ENCODE measurements around the gene SRSF2.
"Not testable (repeated sequence)": the region's sequence is repeated elsewhere in the genome, so short reads cannot be mapped to it uniquely, and the experiment has no call there.

Gene SRSF2

GRCh38 chr17:76738468-76738850 lies 1.3 kb upstream of the SRSF2 start:
- no peak for DNase-seq (ENCODE audit: low read depth in 3 of 3)

DNA sequence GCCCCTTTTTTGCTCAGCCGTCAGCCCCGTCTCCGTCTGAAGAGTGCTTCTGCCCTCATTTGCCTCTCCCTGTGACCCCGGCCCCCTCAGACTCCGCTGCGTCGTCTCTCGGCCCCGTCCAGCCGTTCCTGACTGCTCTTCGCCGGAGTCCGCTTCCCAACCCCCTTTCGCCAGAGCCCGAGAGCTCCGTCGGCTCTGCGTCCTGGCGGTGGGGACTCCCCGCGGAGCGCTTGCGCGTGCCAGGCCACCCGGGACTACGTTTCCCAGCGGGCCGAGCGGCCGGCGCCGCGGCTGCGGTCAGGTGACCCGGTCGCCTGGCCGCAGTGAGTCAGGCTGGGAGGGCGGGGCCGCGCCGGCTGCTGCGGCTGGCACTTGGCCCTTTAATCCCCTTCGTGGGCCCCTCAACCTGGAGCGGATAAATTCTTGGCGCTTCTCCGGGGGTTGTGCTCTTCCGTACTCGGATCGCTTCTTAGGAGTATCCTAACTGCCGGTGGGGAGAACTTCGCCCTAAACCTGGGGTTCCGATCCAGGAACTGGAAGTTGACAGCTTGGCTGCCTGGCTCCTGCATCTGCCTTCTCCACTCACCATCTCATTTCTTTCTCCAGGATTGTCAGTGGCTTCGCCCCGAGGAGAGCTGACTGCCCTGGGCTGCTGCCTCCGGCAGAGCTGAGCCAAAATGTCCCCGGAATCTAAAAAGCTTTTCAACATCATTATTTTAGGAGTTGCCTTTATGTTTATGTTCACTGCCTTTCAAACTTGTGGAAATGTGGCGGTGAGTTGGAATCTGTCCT lies 741 bp upstream of the SRSF2 start, which contains the start of gene MFSD11:
Gene MFSD11, plus strand, starts transcription at position 444 of the 792 bp plus-strand sequence. Its CDS starts 234 bp downstream, at position 678.
- DNase-seq (ENCODE audit: low read depth in 3 of 3): peak; percentile 83 to 90 (median 84)

DNA sequence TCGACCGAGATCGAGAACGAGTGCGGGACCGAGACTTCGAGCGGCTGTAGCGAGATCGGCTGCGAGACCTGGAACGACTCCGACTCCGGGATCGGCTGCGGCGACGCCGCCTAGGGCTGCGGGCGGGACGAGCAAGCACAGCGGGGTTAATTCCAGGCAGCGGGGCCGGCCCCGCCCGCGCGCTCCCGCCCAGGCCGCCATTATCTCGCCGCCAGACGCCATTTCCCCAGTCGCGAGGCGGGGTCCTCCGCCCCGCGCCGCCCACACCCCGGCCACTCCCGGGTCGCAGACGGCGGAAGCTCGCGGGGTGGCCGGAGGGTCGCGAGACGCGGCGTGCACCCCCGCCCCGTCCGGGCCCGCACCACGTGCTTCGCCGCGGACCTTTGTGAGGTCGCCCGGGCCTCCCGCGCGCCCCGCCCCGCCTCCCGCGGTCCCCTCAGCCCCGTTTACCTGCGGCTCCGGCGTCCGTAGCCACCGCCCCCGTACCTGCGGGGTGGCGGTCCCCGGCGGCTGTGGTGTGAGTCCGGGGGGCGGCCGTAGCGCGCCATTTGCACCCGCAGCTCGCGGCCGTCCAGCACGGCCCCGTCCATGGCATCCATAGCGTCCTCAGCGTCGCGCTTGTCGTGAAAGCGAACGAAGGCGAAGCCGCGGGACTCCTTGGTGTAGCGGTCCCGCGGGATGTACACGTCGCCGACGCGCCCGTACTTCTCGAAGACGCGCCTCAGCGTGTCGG lies 616 bp downstream of the SRSF2 start:
- DNase-seq (ENCODE audit: low read depth in 3 of 3): peak in 1 of 3 donors; percentile 50

DNA sequence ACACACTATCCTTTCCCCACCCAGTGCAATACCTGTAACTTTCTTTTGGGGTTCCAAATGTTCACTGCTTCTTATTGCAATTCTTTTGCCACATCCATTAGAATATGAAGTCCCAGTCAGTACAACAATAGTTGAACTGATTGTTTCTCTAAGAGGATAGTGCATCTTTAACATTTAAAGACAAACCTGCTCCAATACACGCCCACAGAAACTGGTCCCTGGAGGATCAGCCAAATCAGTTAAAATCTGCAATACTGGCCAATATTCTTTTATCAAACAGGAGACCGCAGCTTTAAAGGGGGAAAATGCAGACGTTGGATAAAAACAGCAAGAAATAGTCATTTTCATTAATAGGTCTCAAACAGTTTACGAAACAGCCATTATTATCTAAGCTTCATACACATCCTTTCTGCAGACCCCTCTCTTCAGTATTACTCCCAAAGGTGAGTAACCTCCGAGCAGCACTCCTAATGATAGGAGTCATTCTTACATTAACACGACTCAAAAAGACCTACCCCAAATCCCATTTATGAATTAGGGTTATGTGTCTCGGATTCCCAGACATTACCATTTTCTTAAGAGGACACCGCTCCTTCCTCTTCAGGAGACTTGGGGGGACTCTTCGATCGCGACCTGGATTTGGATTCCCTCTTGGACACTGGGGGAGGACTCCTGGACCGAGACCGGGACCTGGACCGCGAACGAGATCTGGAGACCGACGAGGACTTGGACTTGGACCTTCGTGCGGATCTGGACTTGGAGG lies 1.4 kb downstream of the SRSF2 start:
- DNase-seq (ENCODE audit: low read depth in 3 of 3): no peak

- no peak for DNase-seq (ENCODE audit: low read depth in 3 of 3)
Observed at GRCh38 chr17:76735006-76735405, 2.1 kb downstream of the SRSF2 start.

GRCh38 chr17:76734080-76734840 lies 2.9 kb downstream of the SRSF2 start:
- DNase-seq (ENCODE audit: low read depth in 3 of 3): no peak

DNA sequence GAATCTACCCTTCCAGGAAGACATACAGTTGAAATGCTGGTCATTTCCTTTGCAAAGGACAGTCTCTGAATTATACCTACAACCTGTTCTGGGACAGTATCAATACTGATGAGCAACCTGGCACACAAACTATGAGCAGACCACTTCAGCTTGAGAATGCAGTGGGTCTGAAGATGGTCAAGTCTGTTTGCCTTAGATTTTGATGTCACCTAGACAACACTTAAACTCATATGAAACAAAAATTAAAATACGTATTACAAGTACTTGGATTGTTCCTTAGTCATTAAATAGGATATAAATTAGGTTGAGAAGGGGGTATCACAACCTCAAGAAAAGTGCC lies 3.5 kb downstream of the SRSF2 start:
- DNase-seq (ENCODE audit: low read depth in 3 of 3): no peak

DNA sequence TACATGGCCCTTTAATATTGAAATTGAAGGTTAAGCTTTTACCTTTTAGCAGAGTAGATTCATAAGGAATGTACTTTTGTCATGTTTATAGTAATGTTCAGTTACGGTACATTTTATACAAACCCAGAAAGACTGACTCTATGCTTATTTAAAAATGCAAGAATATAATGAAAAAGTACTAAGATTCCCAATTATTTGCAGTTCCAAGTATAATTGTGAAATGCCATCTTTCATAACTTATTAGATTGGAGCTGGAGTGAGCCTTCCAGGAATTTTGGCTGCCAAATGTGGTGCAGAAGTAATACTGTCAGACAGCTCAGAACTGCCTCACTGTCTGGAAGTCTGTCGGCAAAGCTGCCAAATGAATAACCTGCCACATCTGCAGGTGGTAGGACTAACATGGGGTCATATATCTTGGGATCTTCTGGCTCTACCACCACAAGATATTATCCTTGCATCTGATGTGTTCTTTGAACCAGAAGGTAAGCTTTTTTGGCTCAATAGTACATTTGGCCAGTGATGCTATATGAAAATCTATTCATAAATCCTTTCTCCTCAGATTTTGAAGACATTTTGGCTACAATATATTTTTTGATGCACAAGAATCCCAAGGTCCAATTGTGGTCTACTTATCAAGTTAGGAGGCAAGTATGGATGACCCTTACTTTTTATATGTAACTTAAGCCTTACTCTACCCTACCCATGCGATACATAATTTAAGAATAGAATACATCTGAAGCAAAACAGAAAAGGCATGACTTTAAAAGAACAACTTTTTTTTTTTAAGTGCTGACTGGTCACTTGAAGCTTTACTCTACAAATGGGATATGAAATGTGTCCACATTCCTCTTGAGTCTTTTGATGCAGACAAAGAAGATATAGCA lies 4.2 kb downstream of the SRSF2 start:
- no peak for DNase-seq (ENCODE audit: low read depth in 3 of 3)

- DNase-seq (ENCODE audit: low read depth in 3 of 3): not testable (repeated sequence)
Observed at GRCh38 chr17:76731800-76732733, 5.1 kb downstream of the SRSF2 start.

GRCh38 chr17:76727745-76728456 lies 9.2 kb downstream of the SRSF2 start:
- DNase-seq (ENCODE audit: low read depth in 3 of 3): no peak

DNA sequence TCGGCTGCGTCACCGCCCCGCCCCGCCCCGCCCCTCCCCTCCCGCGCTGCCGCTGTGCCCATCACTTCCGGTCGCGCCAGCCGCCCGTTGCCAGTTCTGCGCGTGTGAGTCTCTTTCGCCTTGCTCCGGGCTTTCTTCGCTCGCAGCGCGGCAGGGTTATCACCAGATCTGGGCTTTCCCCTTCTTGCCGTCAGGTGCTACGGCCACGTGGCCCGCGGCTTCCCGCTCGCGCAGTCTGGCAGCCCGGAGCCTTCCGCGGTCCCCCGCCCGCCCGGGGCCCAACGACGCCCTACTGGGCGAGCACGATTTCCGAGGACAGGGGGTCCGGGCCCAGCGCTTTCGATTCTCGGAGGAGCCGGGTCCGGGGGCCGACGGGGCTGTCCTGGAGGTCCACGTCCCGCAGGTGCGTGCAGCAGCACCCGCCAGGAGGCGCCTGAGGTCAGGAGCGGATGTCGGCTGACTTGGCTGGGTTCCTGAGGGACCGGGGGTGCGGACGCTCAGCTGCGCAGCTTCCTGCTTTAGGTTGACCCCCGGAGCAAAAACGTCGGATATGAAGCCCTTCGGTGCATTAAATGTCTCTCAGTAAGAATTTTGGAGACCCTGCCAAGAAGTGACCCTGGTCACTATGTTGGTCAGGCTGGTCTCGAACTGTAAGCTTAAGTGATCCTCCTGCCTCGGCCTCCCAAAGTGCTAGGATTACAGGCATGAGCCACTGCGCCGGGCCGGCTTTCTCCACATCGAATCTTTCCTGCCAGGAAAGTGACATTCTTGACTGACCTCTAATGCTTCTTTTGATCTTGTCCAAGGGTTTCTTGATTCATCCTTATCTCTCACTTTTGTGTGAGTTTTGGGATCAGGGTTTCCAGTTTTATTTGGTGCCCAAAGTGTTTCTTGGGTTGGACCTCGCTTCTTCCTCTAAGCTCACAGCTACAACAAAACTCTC lies 10.1 kb downstream of the SRSF2 start, which contains the start of gene METTL23:
Gene METTL23, plus strand, starts transcription at position 64 of the 943 bp plus-strand sequence. CDS start 2,872 bp downstream, outside the sequence.
- DNase-seq (ENCODE audit: low read depth in 3 of 3): peak in 2 of 3 donors; percentile 68 to 76

DNA sequence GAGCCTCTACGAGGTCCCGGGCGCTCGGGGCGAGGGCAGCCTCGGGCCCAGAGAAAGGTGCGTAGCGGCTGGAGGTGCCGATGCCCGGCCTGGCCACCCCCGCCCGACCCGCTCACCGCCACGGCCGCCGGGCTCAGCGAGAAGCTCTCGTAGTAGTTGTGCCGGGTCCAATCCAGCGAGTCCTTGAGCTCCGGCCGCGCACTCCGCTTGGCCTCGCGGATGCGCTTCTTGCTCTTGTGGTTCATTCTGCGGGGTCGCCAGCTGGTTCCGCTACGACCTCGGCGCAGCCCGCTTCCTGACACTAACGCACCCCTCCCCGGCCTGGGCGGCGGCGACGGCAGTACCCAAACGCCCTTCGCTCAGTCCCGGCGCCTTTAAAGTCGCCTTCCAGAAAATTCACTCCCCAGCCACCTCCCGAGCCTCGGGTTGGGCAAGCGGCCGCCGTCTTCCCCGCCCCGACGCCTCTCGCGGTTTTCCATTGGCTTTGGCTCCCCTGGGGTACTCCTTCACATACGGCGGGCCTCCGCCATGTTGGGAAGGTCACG lies 10.8 kb downstream of the SRSF2 start, which contains the start of gene JMJD6:
Gene JMJD6, minus strand, starts transcription at position 376 of the 545 bp plus-strand sequence. Its CDS starts 131 bp downstream, at position 245.
- DNase-seq (ENCODE audit: low read depth in 3 of 3): peak; percentile 90 to 91 (median 91)

GRCh38 chr17:76725580-76726230 lies 11.4 kb downstream of the SRSF2 start:
- DNase-seq (ENCODE audit: low read depth in 3 of 3): peak in 1 of 3 donors; percentile 76

GRCh38 chr17:76723812-76724211 lies 13.3 kb downstream of the SRSF2 start:
- no peak for DNase-seq (ENCODE audit: low read depth in 3 of 3)

DNA sequence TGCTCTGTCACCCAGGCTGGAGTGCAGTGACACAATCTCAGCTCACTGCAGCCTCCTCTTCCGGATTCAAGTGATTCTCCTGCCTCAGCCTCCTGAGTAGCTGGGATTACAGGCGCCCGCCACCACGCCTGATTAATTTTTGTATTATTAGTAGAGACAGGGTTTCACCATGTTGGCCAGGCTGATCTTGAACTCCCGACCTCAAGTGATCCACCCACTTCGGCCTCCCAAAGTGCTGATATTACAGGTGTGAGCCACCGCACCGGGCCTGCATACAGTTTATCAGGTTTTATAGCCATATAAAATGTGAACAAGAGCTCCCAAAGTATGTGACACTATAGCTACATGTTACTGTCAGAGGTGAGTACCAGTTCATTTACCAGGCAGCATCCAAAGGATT lies 14.2 kb downstream of the SRSF2 start:
- DNase-seq (ENCODE audit: low read depth in 3 of 3): not testable (repeated sequence)

DNA sequence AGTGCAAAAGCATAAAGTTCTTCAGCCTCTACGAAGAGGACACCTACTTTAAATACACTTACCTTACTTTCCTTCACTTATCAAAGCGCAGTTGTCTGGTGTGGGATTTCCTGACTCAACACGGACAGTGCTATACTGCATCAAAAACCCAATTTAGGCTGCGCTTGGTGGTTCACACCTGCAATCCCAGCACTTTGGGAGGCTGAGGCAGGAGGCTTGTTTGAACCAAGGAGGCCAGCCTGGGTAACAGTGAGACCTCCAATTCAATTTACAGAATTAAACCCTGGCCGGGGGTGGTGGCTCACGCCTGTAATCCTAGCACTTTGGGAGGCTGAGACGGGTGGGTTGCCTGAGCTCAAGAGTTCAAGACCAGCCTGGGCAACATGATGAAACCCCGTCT lies 14.9 kb downstream of the SRSF2 start:
- no peak for DNase-seq (ENCODE audit: low read depth in 3 of 3)

Data from stimulated activated CD4-positive, alpha-beta T cell treated with anti-CD3 and anti-CD28 coated beads, TNF-alpha, amount 100 ng/mL, for 48 hours (primary cell).